ENCODE data around the gene PROX2.

The PROX2 gene

GRCh38 chr14:74898694-74899093 lies 22.7 kb upstream of the PROX2 start:
- Histone ChIP-seq H3K18ac (ENCODE audit: low read depth in 1 of 2, low read length in 2 of 2) (no peak overlapping the region), H3K4ac (ENCODE audit: low read depth in 1 of 2, low read length in 2 of 2) (no peak overlapping the region), H3K9ac (ENCODE audit: low read length) (no peak overlapping the region), H2AK5ac (ENCODE audit: low read length, severe bottlenecking) (no peak overlapping the region), H3K27me3 (ENCODE audit: control insufficient read depth in 1 of 2, insufficient read depth in 1 of 2, low read length in 2 of 2) (no peaks in the 10 kb centered on the region), H2BK12ac (ENCODE audit: low read length in 2 of 2) (no peak overlapping the region), H4K91ac (ENCODE audit: low read length) (no peak overlapping the region), H3K4me1 (ENCODE audit: control insufficient read depth, insufficient read depth, low read depth, low read length) (no peaks in the 10 kb centered on the region), H4K8ac (ENCODE audit: low read length) (no peak overlapping the region), H3K36me3 (ENCODE audit: control insufficient read depth in 1 of 2, insufficient read depth in 2 of 2, low read depth in 1 of 2, low read length in 2 of 2) (peaks cover 70 to 97% of the 10 kb centered on the region in 2 experiments), H3K79me1 (replicated peaks; ENCODE audit: low read length, poor library complexity, severe bottlenecking) (peaks cover 29% of the 10 kb centered on the region), H2BK5ac (ENCODE audit: low read depth, low read length, poor library complexity, severe bottlenecking) (no peak overlapping the region), H3K9me3 (ENCODE audit: control insufficient read depth, low read length) (no peaks in the 10 kb centered on the region), H3K4me3 (ENCODE audit: insufficient read depth in 1 of 2, low read depth in 1 of 2, low read length in 2 of 2) (no peak overlapping the region), H2BK120ac (ENCODE audit: low read depth, low read length) (no peak overlapping the region), H3K23ac (ENCODE audit: low read length in 2 of 2) (no peak overlapping the region), H3K14ac (ENCODE audit: low read length in 2 of 2) (no peak overlapping the region), H2BK15ac (ENCODE audit: low read depth, poor library complexity, severe bottlenecking) (no peak overlapping the region), H2AFZ (ENCODE audit: low read depth, low read length) (no peak overlapping the region), H3K4me2 (ENCODE audit: low read length, poor library complexity, severe bottlenecking) (no peak overlapping the region), H3K27ac (ENCODE audit: low read length, poor library complexity, severe bottlenecking) (no peak overlapping the region)
- no peak for DNase-seq
- WGBS = 81% methylated on average over 5 of the region's 5 CpGs

- H2BK12ac ChIP-seq (ENCODE audit: low read length in 2 of 2) = no peak overlapping the region
- H2AK5ac ChIP-seq (ENCODE audit: low read length, severe bottlenecking) = no peak overlapping the region
- H3K4me3 ChIP-seq (ENCODE audit: insufficient read depth in 1 of 2, low read depth in 1 of 2, low read length in 2 of 2) = no peak overlapping the region
- no peaks in the 10 kb centered on the region for H3K27me3 ChIP-seq (ENCODE audit: control insufficient read depth in 1 of 2, insufficient read depth in 1 of 2, low read length in 2 of 2)
- H3K4ac ChIP-seq (ENCODE audit: low read depth in 1 of 2, low read length in 2 of 2) = no peak overlapping the region
- H3K36me3 ChIP-seq (ENCODE audit: control insufficient read depth in 1 of 2, insufficient read depth in 2 of 2, low read depth in 1 of 2, low read length in 2 of 2) = peaks cover 70 to 99% of the 10 kb centered on the region in 2 experiments
- no peak overlapping the region for H2BK120ac ChIP-seq (ENCODE audit: low read depth, low read length)
- H2BK15ac ChIP-seq (ENCODE audit: low read depth, poor library complexity, severe bottlenecking) = no peak overlapping the region
- H3K79me1 ChIP-seq (replicated peaks; ENCODE audit: low read length, poor library complexity, severe bottlenecking) = peaks cover 29% of the 10 kb centered on the region
- no peak overlapping the region for H3K4me2 ChIP-seq (ENCODE audit: low read length, poor library complexity, severe bottlenecking)
- H3K18ac ChIP-seq (ENCODE audit: low read depth in 1 of 2, low read length in 2 of 2) = no peak overlapping the region
- no peak for DNase-seq
- no peak overlapping the region for H2BK5ac ChIP-seq (ENCODE audit: low read depth, low read length, poor library complexity, severe bottlenecking)
- H3K27ac ChIP-seq (ENCODE audit: low read length, poor library complexity, severe bottlenecking) = no peak overlapping the region
- WGBS = 100% methylated on average over 2 of the region's 2 CpGs
- no peak overlapping the region for H4K8ac ChIP-seq (ENCODE audit: low read length)
- no peak overlapping the region for H3K14ac ChIP-seq (ENCODE audit: low read length in 2 of 2)
- H4K91ac ChIP-seq (ENCODE audit: low read length) = no peak overlapping the region
- no peaks in the 10 kb centered on the region for H3K4me1 ChIP-seq (ENCODE audit: control insufficient read depth, insufficient read depth, low read depth, low read length)
- H3K9me3 ChIP-seq (ENCODE audit: control insufficient read depth, low read length) = no peaks in the 10 kb centered on the region
- H3K9ac ChIP-seq (ENCODE audit: low read length) = no peak overlapping the region
- no peak overlapping the region for H2AFZ ChIP-seq (ENCODE audit: low read depth, low read length)
- no peak overlapping the region for H3K23ac ChIP-seq (ENCODE audit: low read length in 2 of 2)
These were observed 22.1 kb upstream of the PROX2 start for GRCh38 chr14:74898083-74898482.

GRCh38 chr14:74897642-74898041 lies 21.7 kb upstream of the PROX2 start:
- no peak overlapping the region for H3K23ac ChIP-seq (ENCODE audit: low read length in 2 of 2)
- 94% methylated on average over 3 of the region's 4 CpGs for WGBS
- no peak overlapping the region for H2AFZ ChIP-seq (ENCODE audit: low read depth, low read length)
- no peaks in the 10 kb centered on the region for H3K27me3 ChIP-seq (ENCODE audit: control insufficient read depth in 1 of 2, insufficient read depth in 1 of 2, low read length in 2 of 2)
- no peak overlapping the region for H2AK5ac ChIP-seq (ENCODE audit: low read length, severe bottlenecking)
- H3K4ac ChIP-seq (ENCODE audit: low read depth in 1 of 2, low read length in 2 of 2) = no peak overlapping the region
- no peaks in the 10 kb centered on the region for H3K4me1 ChIP-seq (ENCODE audit: control insufficient read depth, insufficient read depth, low read depth, low read length)
- no peak overlapping the region for H3K4me3 ChIP-seq (ENCODE audit: insufficient read depth in 1 of 2, low read depth in 1 of 2, low read length in 2 of 2)
- H3K14ac ChIP-seq (ENCODE audit: low read length in 2 of 2) = no peak overlapping the region
- H2BK120ac ChIP-seq (ENCODE audit: low read depth, low read length) = no peak overlapping the region
- H2BK5ac ChIP-seq (ENCODE audit: low read depth, low read length, poor library complexity, severe bottlenecking) = no peak overlapping the region
- H2BK12ac ChIP-seq (ENCODE audit: low read length in 2 of 2) = no peak overlapping the region
- H3K9me3 ChIP-seq (ENCODE audit: control insufficient read depth, low read length) = no peaks in the 10 kb centered on the region
- DNase-seq = no peak
- H3K4me2 ChIP-seq (ENCODE audit: low read length, poor library complexity, severe bottlenecking) = no peak overlapping the region
- no peak overlapping the region for H3K27ac ChIP-seq (ENCODE audit: low read length, poor library complexity, severe bottlenecking)
- H3K36me3 ChIP-seq (ENCODE audit: control insufficient read depth in 1 of 2, insufficient read depth in 2 of 2, low read depth in 1 of 2, low read length in 2 of 2) = peaks cover 68 to 99% of the 10 kb centered on the region in 2 experiments
- no peak overlapping the region for H2BK15ac ChIP-seq (ENCODE audit: low read depth, poor library complexity, severe bottlenecking)
- H3K18ac ChIP-seq (ENCODE audit: low read depth in 1 of 2, low read length in 2 of 2) = no peak overlapping the region
- no peak overlapping the region for H3K9ac ChIP-seq (ENCODE audit: low read length)
- H3K79me1 ChIP-seq (replicated peaks; ENCODE audit: low read length, poor library complexity, severe bottlenecking) = peaks cover 31% of the 10 kb centered on the region
- no peak overlapping the region for H4K8ac ChIP-seq (ENCODE audit: low read length)
- H4K91ac ChIP-seq (ENCODE audit: low read length) = no peak overlapping the region

GRCh38 chr14:74896400-74896799 lies 20.5 kb upstream of the PROX2 start:
- no peaks in the 10 kb centered on the region for H3K27me3 ChIP-seq (ENCODE audit: control insufficient read depth in 1 of 2, insufficient read depth in 1 of 2, low read length in 2 of 2)
- no peak overlapping the region for H3K4me2 ChIP-seq (ENCODE audit: low read length, poor library complexity, severe bottlenecking)
- H3K4ac ChIP-seq (ENCODE audit: low read depth in 1 of 2, low read length in 2 of 2) = no peak overlapping the region
- H3K79me1 ChIP-seq (replicated peaks; ENCODE audit: low read length, poor library complexity, severe bottlenecking) = peaks cover 34% of the 10 kb centered on the region
- no peak for DNase-seq
- no peak overlapping the region for H3K14ac ChIP-seq (ENCODE audit: low read length in 2 of 2)
- no peak overlapping the region for H2BK5ac ChIP-seq (ENCODE audit: low read depth, low read length, poor library complexity, severe bottlenecking)
- H3K9ac ChIP-seq (ENCODE audit: low read length) = no peak overlapping the region
- H4K8ac ChIP-seq (ENCODE audit: low read length) = no peak overlapping the region
- H3K4me1 ChIP-seq (ENCODE audit: control insufficient read depth, insufficient read depth, low read depth, low read length) = peaks cover 2% of the 10 kb centered on the region
- H3K4me3 ChIP-seq (ENCODE audit: insufficient read depth in 1 of 2, low read depth in 1 of 2, low read length in 2 of 2) = no peak overlapping the region
- H4K91ac ChIP-seq (ENCODE audit: low read length) = no peak overlapping the region
- no peak overlapping the region for H3K27ac ChIP-seq (ENCODE audit: low read length, poor library complexity, severe bottlenecking)
- H3K9me3 ChIP-seq (ENCODE audit: control insufficient read depth, low read length) = no peaks in the 10 kb centered on the region
- H3K36me3 ChIP-seq (ENCODE audit: control insufficient read depth in 1 of 2, insufficient read depth in 2 of 2, low read depth in 1 of 2, low read length in 2 of 2) = peaks cover 66 to 95% of the 10 kb centered on the region in 2 experiments
- no peak overlapping the region for H2AK5ac ChIP-seq (ENCODE audit: low read length, severe bottlenecking)
- no peak overlapping the region for H2BK15ac ChIP-seq (ENCODE audit: low read depth, poor library complexity, severe bottlenecking)
- H2BK12ac ChIP-seq (ENCODE audit: low read length in 2 of 2) = no peak overlapping the region
- no peak overlapping the region for H2AFZ ChIP-seq (ENCODE audit: low read depth, low read length)
- H3K23ac ChIP-seq (ENCODE audit: low read length in 2 of 2) = no peak overlapping the region
- 97% methylated on average over 3 of the region's 3 CpGs for WGBS
- H2BK120ac ChIP-seq (ENCODE audit: low read depth, low read length) = no peak overlapping the region
- H3K18ac ChIP-seq (ENCODE audit: low read depth in 1 of 2, low read length in 2 of 2) = no peak overlapping the region
